ENCODE data around the gene PRPF19. TPM values are rescaled to one million over a fixed set of nuclear protein-coding genes. Genes with fewer than 3 reads are reported as not detected.

Gene PRPF19
- total and polyA plus RNA-seq, 2 of the 13 experiments (the other 11 are each of a cell fraction or from before 2014, with no cell fraction given): 27.4 to 91.1 TPM

GRCh38 chr11:60868682-60869450, 37.5 kb downstream of the PRPF19 start:
- DNase-seq (ENCODE audit: low spot score) (no peak), ATAC-seq (no peak), FAIRE-seq (no peak)
- ChIA-PET CTCF (ENCODE audit: low intra/inter-chr PET ratio, low total read pairs) (no interaction called here), POLR2A (no interaction called here)
- Histone ChIP-seq H3K9ac (ENCODE audit: insufficient read depth, low read depth, low read length) (no peak overlapping the region), H3K36me3 (replicated peaks in 1 of 2; ENCODE audit: control insufficient read depth in 1 of 2, insufficient read depth in 2 of 2, low read length in 2 of 2) (no peaks in the 10 kb centered on the region), H3K9me3 (ENCODE audit: low read length) (no peaks in the 10 kb centered on the region), H3K4me1 (ENCODE audit: insufficient read depth, low read length) (peaks cover 45% of the 10 kb centered on the region), H3K27ac (ENCODE audit: extremely low read length, insufficient read depth, low read length) (no peak overlapping the region), H3K4me2 (ENCODE audit: low read depth, low read length) (no peak overlapping the region), H3K27me3 (ENCODE audit: control insufficient read depth in 1 of 2, insufficient read depth in 2 of 2, low read length in 2 of 2) (peaks cover 0 to 11% of the 10 kb centered on the region in 2 experiments; a peak in 1 of 5 replicates), H3K79me2 (ENCODE audit: insufficient read depth, low read length) (no peaks in the 10 kb centered on the region), H4K20me1 (ENCODE audit: insufficient read depth, low read length) (no peaks in the 10 kb centered on the region), H2AFZ (ENCODE audit: low read length) (no peak overlapping the region), H3K4me3 (replicated peaks in 1 of 3; ENCODE audit: insufficient read depth in 1 of 3, low read depth in 2 of 3, low read length in 3 of 3) (no peak overlapping the region)
- intact Hi-C loops (cut with micrococcal nuclease; ENCODE audit: unreplicated experiment) (no loop called here), in situ Hi-C loops (cut with HindIII; ENCODE audit: extremely low pct_ligation_motif_present, low pct_unique_long_range_greater_than_20kb) (no loop called here)
- BruUV-seq (replicated peaks): no TSS peak
- 58% methylated on average over 5 of the region's 10 CpGs for WGBS (ENCODE audit: low lambda C conversion rate)
- TF ChIP-seq MNT (IDR thresholded peaks at IDR 0.05): no peak
- no peak for TF ChIP-seq TOPORS (CRISPR knock-in tag; IDR thresholded peaks at IDR 0.05)
- no peak for TF ChIP-seq STAG1 (CRISPR knock-in tag; IDR thresholded peaks at IDR 0.05)
- no peak for TF ChIP-seq PPARG (CRISPR knock-in tag; conservative IDR thresholded peaks at IDR 0.05)
- TF ChIP-seq, protein P1, sequence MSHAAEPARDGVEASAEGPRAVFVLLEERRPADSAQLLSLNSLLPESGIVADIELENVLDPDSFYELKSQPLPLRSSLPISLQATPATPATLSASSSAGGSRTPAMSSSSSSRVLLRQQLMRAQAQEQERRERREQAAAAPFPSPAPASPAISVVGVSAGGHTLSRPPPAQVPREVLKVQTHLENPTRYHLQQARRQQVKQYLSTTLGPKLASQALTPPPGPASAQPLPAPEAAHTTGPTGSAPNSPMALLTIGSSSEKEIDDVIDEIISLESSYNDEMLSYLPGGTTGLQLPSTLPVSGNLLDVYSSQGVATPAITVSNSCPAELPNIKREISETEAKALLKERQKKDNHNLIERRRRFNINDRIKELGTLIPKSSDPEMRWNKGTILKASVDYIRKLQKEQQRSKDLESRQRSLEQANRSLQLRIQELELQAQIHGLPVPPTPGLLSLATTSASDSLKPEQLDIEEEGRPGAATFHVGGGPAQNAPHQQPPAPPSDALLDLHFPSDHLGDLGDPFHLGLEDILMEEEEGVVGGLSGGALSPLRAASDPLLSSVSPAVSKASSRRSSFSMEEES (CRISPR knock-in tag; IDR thresholded peaks at IDR 0.05): no peak
- TF ChIP-seq, protein P2, sequence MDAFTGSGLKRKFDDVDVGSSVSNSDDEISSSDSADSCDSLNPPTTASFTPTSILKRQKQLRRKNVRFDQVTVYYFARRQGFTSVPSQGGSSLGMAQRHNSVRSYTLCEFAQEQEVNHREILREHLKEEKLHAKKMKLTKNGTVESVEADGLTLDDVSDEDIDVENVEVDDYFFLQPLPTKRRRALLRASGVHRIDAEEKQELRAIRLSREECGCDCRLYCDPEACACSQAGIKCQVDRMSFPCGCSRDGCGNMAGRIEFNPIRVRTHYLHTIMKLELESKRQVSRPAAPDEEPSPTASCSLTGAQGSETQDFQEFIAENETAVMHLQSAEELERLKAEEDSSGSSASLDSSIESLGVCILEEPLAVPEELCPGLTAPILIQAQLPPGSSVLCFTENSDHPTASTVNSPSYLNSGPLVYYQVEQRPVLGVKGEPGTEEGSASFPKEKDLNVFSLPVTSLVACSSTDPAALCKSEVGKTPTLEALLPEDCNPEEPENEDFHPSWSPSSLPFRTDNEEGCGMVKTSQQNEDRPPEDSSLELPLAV (CRISPR knock-in tag; conservative IDR thresholded peaks at IDR 0.05; ENCODE audit: low read depth): no peak
- TF ChIP-seq ZNF570 (CRISPR knock-in tag; IDR thresholded peaks at IDR 0.05; ENCODE audit: borderline replicate concordance): no peak
- TF ChIP-seq RBM39 (IDR thresholded peaks at IDR 0.05; ENCODE audit: low read depth, low read length, poor library complexity, severe bottlenecking): no peak
- no peak for TF ChIP-seq HNRNPLL (IDR thresholded peaks at IDR 0.05; ENCODE audit: low read depth, low read length, poor library complexity, severe bottlenecking)
- no peak for TF ChIP-seq STAT5B (CRISPR knock-in tag; IDR thresholded peaks at IDR 0.05)
- no peak for TF ChIP-seq ZNF709 (CRISPR knock-in tag; IDR thresholded peaks at IDR 0.05)
- TF ChIP-seq HMGA1 (CRISPR knock-in tag; conservative IDR thresholded peaks at IDR 0.05): no peak
- no peak for TF ChIP-seq IKZF5 (CRISPR knock-in tag; IDR thresholded peaks at IDR 0.05)
- TF ChIP-seq MBNL3 (CRISPR knock-in tag; conservative IDR thresholded peaks at IDR 0.05): no peak
- no peak for TF ChIP-seq ZNF331 (CRISPR knock-in tag; IDR thresholded peaks at IDR 0.05)

Measured in HepG2 (cell line).